Right atrium auricular region (tissue), 2 donors: ENCODE measurements around the gene KANSL3. TPM values are rescaled to one million over a fixed set of nuclear protein-coding genes. Genes with fewer than 3 reads are reported as not detected.

Experiments used
- DNase-seq: peaks from one replicate; pipeline ENCODE4 v3.0.0-alpha.2; 2019; ENCODE audit warnings: low spot score
- H3K27ac ChIP-seq, 2 donors: fragments of 200-600 bp; sonication (generic); 1 replicate in 1 of 2; 2 replicates in 1 of 2; pipeline ENCODE4 v1.5.1; 2016 to 2019
- H3K27me3 ChIP-seq, 2 donors: fragments of 200-600 bp; sonication (generic); one replicate each; pipeline versions ENCODE4 v1.5.1 to v1.6.0; 2017 to 2019
- H3K36me3 ChIP-seq: fragments of 200-600 bp; sonication (generic); one replicate; pipeline ENCODE4 v1.5.1; 2016
- H3K4me1 ChIP-seq, 2 donors: fragments of 200-600 bp; sonication (generic); one replicate each; pipeline versions ENCODE4 v1.5.1 to v1.6.0; 2017 to 2019
- H3K4me3 ChIP-seq, 2 donors: fragments of 200-600 bp; sonication (generic); 1 replicate in 1 of 2; 2 replicates in 1 of 2; pipeline ENCODE4 v1.5.1; 2017 to 2019; ENCODE audit warnings: mild to moderate bottlenecking in 1 of 2, moderate library complexity in 1 of 2
- H3K9me3 ChIP-seq, 2 donors: fragments of 200-600 bp; sonication (generic); one replicate each; pipeline ENCODE4 v1.5.1; 2019
- CTCF ChIP-seq, 2 donors: fragments of 200-600 bp; sonication (generic); IDR thresholded peaks; one replicate each; pipeline ENCODE4 v1.5.1; 2019; ENCODE audit warnings: antibody characterized with exemption in 2 of 2
- total RNA-seq, 2 donors: library from RNA; depleted of rRNA; stranded (reverse); fragments of >200 nt; gene quantifications; one replicate each; pipeline ENCODE4 v1.1.0, GENCODE V29; 2016

Gene KANSL3
- total RNA-seq, 2 donors from 2014 or later: 27.3 to 29.4 TPM

DNA sequence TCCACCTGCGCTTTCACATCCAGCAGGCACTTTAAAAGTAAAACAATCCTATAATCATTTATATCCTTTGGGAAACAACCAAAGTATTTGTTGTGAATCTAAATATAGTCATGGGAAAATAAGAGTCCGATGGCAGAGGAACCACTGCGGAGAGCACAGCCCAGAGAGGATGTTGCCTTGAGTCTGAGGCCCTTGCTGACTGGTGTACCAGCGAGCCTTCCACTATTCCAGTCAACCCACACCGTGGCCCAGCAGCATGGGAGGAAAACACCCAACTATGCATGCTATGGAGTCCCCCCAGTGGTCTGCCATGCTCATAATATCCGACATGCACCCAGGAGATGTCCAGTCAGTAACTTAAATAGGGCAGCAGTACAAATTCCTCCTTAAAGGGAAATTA is 21.6 kb downstream of the KANSL3 start:
- H3K36me3 ChIP-seq: peaks cover 53% of the 10 kb centered on the region
- DNase-seq: no peak
- H3K4me1 ChIP-seq: peaks cover 0 to 15% of the 10 kb centered on the region in 2 donors
- no peak overlapping the region for H3K4me3 ChIP-seq
- H3K27ac ChIP-seq: peak overlapping the region in 1 of 2 donors; percentile 2
- no peak for TF ChIP-seq CTCF (IDR thresholded peaks at IDR 0.05)
- H3K9me3 ChIP-seq: no peaks in the 10 kb centered on the region
- H3K27me3 ChIP-seq: no peaks in the 10 kb centered on the region

DNA sequence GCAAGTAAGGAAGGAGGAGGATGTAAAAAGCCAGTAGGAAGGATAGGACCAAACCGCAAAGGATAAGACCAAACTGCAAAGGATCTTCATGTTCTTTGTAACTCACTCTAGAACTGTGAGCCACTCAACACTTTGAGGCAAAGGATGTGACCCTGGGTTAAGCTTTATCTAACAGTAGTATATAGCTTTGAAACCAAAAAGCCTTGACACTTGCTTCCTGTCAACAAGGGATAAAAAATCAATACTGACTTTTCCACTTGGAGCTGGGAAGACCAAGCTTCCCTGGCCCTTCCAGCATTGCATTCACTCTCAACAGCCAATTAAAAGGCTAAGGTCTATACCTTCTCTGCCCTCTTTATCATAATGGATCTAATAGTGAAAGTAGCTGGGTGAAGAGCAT is 22.0 kb downstream of the KANSL3 start:
- Histone ChIP-seq H3K27me3 (no peaks in the 10 kb centered on the region), H3K4me1 (peaks cover 0 to 15% of the 10 kb centered on the region in 2 donors), H3K27ac (no peak overlapping the region), H3K9me3 (no peaks in the 10 kb centered on the region), H3K4me3 (no peak overlapping the region), H3K36me3 (peaks cover 57% of the 10 kb centered on the region)
- no peak for DNase-seq
- TF ChIP-seq CTCF (IDR thresholded peaks at IDR 0.05): no peak

DNA sequence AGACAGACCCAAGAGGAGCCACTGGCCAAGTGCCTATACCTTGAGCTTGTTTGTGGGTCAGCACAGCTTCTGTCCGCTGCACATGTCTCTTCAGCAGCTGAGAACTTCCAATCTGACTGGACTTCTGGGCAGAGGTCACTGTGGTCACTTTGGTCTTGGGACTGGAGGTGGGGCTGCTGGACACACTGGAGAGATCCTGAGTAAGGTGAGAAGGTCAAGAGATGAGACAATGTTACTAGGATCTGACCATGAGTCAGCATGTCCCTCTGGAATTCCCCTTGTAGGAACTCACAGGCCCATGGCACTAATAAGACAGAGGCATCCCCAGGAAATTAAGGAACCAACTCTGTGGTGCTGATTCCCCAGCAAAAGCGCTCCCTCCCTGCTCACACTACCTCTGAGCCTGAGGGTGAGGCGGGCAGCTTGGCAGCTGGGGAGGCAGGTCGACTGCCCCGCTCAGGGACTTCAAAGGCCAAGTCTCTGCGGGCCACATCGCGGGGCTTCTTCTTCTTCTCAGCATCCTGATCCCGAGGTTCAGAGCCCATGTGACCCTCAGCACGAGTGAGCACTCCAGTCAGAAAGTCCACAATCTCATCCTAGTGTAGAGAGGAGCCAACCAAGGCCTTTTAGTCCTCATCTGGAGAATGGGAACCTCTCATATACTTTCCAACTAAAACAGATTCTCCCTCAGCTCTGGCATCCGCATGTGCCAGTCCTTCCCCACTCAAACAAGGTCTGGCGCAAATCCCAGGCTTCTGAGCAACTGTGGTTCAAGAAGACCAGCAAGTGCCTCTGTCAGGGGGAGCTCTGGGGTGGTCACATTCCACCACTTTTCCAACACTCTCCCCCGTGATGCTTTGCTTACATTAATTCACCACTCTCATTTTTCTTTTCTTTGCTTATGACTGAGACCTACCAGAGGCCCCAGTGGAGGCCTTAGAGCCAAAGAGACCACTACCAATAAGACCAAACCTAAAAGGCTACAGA is 29.4 kb downstream of the KANSL3 start:
- Histone ChIP-seq H3K36me3 (peaks cover 100% of the 10 kb centered on the region), H3K4me3 (no peak overlapping the region), H3K9me3 (no peaks in the 10 kb centered on the region), H3K27me3 (no peaks in the 10 kb centered on the region), H3K27ac (no peak overlapping the region), H3K4me1 (peaks cover 0 to 8% of the 10 kb centered on the region in 2 donors)
- no peak for TF ChIP-seq CTCF (IDR thresholded peaks at IDR 0.05)
- no peak for DNase-seq

DNA sequence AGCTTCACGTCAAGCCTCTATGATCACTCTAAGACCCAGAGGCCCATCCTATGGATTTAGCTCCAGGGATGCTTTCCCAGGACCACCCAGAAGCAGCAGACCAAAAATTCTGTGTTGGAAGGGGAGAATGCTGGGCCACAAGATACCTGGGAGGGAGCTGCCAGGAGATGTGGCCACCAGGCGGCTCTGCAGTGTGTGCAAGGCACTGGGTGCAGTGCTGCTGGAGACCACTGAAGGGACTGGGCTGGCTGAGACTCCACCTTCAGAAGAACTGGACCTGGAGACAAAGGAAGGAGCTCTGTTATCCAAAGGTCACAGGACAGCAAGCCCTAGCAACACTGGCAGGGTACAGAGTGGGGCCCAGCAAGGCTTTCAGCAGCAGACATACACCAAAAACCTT is 34.0 kb downstream of the KANSL3 start:
- H3K4me3 ChIP-seq: no peak overlapping the region
- no peak for DNase-seq
- H3K4me1 ChIP-seq: peaks cover 0 to 6% of the 10 kb centered on the region in 2 donors
- no peaks in the 10 kb centered on the region for H3K9me3 ChIP-seq
- TF ChIP-seq CTCF (IDR thresholded peaks at IDR 0.05): no peak
- no peak overlapping the region for H3K27ac ChIP-seq
- H3K36me3 ChIP-seq: peaks cover 97% of the 10 kb centered on the region
- H3K27me3 ChIP-seq: no peaks in the 10 kb centered on the region

GRCh38 chr2:96602330-96602823 is 35.7 kb downstream of the KANSL3 start:
- no peak overlapping the region for H3K27ac ChIP-seq
- DNase-seq: no peak
- H3K4me3 ChIP-seq: no peak overlapping the region
- no peaks in the 10 kb centered on the region for H3K27me3 ChIP-seq
- H3K36me3 ChIP-seq: peaks cover 86% of the 10 kb centered on the region
- no peaks in the 10 kb centered on the region for H3K9me3 ChIP-seq
- H3K4me1 ChIP-seq: no peaks in the 10 kb centered on the region
- no peak for TF ChIP-seq CTCF (IDR thresholded peaks at IDR 0.05)
